Left renal pelvis (tissue), 4 donors: Measurements from ENCODE around the gene CYP19A1. TPM values are rescaled to one million over a fixed set of nuclear protein-coding genes. Genes with fewer than 3 reads are reported as not detected.

Experiments
- polyA plus RNA-seq, 4 donors: library from polyadenylated mRNA; unstranded; fragments of 120-200 nt; gene quantifications; one replicate each; pipeline ENCODE4 v1.2.1, GENCODE V29; 2013; ENCODE audit not compliant: insufficient read length in 4 of 4

Gene CYP19A1
- polyA plus RNA-seq, 4 donors: 0.66 TPM; not detected in 3

Other genes starting within 250 kb of the CYP19A1 start
- gene TNFAIP8L3, start 243.7 kb downstream of the CYP19A1 start, polyA plus RNA-seq: 1 to 10 TPM; 1.3 to 2.4 (median 1.9) TPM
- gene GLDN, start 3.1 kb upstream of the CYP19A1 start, polyA plus RNA-seq: under 1 TPM; 0.14 to 0.52 (median 0.26) TPM